COLO668 (cell line): ENCODE data around the gene BAD.
"Not testable (repeated sequence)": the region's sequence is repeated elsewhere in the genome, so short reads cannot be mapped to it uniquely, and the experiment has no call there.

ENCODE experiments used
- DNase-seq: peaks from one replicate; lab custom pipeline; 2025; ENCODE audit not compliant: unreplicated experiment; lab: John Stamatoyannopoulos, UW

Gene BAD

DNA sequence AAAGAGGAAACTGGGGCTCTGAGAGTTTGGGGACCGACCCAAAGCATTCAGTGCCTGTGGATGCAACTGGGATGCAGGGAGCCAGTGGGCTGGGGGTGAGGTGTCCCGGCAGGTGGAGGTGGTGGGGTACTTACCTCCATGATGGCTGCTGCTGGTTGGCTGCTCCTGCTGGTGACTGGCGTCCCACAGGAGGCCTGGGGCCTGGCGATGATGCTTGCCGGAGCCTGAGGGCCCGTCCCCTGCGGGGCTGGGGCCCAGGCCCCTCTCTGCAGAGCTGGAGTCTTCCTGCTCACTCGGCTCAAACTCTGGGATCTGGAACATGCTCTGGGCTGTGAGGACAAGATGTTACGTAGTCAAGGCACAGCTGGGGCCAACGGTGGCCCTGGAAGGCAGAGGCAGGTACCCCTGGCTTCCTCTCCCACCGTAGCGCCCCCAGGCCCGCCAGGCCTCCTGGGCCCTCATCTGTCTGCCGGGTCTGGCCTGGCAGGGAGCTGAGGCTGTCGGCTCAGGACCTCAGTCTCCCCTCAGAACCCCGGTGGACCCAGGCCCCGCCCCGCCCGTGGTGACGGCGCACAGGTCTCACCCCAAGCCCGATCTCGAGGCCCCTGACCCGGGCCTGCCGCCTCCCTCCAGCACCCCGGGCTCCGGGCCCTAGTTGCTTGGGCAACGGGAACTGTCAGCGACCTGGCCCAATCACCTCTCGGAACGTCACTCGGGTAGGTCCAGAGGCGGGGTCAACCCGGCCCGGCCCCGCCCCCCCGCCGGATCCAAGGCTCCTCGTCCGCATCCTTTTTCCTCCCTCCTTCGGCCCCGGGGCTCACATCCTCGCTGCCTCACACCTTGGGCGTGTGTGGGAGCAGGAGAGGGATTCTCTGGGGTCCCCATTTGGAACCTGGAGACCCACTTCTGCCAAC, at the start of gene BAD:
BAD (minus strand) TSS at position 618 of the 914 bp plus-strand sequence; CDS start at position 321, 297 bp downstream.
- peak; percentile 94 for DNase-seq

GRCh38 chr11:64333556-64333955, 49.1 kb upstream of the BAD start:
- DNase-seq, result no peak

- peak; percentile 58 for DNase-seq
These were observed 47.3 kb upstream of the BAD start for GRCh38 chr11:64331569-64332371.

DNA sequence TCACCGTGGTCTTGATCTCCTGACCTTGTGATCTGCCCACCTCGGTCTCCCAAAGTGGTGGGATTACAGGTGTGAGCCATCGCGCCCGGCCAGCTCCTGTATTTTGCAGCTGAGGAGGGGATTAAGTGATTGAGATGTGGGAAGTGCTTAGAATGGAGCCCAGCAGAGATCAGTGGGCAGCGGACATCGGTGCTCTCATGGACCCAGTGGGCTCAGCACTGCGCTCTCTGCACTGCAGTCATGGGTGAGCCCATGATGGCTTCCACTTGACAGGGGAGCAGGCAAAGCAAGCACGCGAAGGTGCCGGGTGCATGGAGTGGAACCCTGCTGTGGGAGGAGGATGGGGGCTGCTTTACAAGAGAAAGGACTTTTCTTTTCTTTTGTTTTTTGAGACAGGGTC, 46.4 kb upstream of the BAD start:
- no peak for DNase-seq

DNA sequence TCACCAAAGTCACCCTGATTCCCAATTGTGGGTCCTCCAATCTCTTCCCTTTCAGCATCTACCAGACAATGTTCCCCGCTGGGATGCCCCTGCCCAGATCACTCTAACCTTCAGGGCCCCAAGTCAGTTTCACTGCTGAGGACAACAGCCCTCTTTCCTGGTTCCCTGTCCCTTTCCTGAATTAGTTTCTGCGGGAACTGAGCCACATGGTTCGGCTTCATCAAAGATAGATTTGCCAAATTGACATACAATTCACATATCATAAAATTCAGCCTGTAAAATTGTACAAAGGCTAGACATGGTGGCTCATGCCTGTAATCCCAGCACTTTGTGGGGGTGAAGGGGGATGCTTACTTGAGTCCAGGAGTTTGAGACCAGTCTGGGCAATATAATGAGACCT, 43.5 kb upstream of the BAD start:
- DNase-seq, result no peak

- no peak for DNase-seq
These were observed 42.9 kb upstream of the BAD start for GRCh38 chr11:64327375-64327774.

DNA sequence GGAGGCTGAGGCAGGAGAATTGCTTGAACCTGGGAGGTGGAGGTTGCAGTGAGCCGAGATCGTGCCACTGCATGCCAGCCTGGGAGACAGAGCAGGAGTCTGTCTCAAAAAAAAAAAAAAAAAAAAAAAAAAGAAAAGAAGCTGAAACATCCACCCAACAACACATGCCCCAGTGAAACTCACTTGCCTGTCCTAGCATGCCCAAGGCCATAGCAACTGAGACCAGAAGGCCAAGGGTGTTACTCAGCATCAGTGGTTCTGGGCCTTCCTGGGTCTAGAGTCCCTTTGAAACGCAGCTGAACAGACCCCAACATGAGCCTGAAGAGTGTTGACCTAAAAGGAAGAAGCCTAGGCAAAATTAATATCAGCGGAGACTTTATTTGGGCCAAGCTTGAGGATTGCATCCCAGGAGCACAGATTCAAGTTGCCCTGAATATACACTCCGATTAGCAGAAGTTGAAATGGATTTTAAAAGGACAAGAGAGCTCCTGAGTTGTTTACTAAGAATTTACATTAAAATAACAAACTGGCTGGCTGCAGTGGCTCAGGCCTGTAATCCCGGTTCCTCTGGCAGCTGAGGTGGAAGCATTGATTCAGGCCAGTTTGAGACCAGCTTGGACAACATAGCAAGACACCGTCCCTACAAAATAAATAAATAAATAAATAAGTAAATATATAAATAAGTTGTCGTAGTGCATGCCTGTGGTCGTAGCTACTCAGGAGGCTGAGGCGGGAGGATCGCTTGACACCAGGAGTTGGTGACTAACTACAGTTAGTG, 40.4 kb upstream of the BAD start:
- no peak for DNase-seq

- DNase-seq, result not testable (repeated sequence)
These were observed 39.5 kb upstream of the BAD start for GRCh38 chr11:64323984-64324383.

- DNase-seq, result no peak
These were observed 38.9 kb upstream of the BAD start for GRCh38 chr11:64323373-64323772.

DNA sequence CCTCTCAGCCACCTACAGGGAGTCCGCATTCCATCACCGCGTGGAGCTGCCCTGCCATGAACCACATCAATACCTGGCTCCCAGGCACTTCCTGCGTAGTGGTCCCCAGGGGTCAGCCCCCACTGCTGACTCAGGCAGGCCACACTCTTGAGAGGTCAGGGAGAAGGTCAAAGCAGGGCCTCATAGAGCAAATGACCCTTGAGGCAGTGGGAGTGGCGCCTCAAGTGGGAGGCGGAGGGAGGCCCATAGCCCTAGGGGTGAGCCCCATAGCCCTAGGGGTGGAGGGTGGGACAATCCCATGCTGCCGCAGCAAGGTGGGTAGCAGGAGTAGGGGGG, 38.4 kb upstream of the BAD start:
- DNase-seq, result no peak

DNA sequence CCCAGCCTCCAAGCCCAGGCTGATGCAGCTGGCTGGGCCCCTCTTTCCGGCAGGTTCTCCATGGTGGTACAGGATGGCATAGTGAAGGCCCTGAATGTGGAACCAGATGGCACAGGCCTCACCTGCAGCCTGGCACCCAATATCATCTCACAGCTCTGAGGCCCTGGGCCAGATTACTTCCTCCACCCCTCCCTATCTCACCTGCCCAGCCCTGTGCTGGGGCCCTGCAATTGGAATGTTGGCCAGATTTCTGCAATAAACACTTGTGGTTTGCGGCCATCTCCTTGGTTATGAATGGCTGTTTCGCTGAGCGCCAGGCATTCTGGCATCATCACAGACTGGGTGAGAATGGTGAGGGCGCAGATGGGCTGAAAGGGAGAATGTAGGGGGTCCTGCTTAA, 37.1 kb upstream of the BAD start:
- no peak for DNase-seq

DNA sequence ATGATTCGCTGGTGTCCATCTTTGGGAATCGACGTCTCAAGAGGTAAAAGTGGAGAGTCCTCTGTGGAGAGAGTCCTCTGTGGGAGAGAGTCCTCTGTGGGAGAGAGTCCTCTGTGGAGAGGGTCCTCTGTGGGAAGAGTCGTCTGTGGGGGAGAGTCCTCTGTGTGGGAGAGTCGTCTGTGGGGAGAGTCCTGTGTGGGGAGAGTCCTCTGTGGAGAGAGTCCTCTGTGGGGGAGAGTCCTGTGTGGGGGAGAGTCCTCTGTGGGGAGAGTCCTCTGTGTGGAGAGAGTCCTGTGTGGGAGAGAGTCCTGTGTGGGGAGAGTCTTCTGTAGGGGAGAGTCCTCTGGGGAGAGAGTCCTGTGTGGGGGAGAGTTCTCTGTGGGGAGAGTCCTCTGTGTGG, 36.6 kb upstream of the BAD start:
- no peak for DNase-seq

GRCh38 chr11:64320556-64320955, 36.1 kb upstream of the BAD start:
- no peak for DNase-seq

GRCh38 chr11:64318766-64319761, 34.6 kb upstream of the BAD start:
- no peak for DNase-seq

- peak; percentile 97 for DNase-seq
These were observed 33.7 kb upstream of the BAD start, which contains the start of gene PRDX5 for GRCh38 chr11:64317961-64318765. PRDX5 (plus strand) TSS chr11:64318121; CDS start chr11:64318216, 95 bp downstream.

GRCh38 chr11:64317325-64317960, 33.0 kb upstream of the BAD start, which contains the start of gene TRMT112:
TRMT112 (minus strand) TSS chr11:64317559; CDS start chr11:64317526, 33 bp downstream.
- peak; percentile 96 for DNase-seq

DNA sequence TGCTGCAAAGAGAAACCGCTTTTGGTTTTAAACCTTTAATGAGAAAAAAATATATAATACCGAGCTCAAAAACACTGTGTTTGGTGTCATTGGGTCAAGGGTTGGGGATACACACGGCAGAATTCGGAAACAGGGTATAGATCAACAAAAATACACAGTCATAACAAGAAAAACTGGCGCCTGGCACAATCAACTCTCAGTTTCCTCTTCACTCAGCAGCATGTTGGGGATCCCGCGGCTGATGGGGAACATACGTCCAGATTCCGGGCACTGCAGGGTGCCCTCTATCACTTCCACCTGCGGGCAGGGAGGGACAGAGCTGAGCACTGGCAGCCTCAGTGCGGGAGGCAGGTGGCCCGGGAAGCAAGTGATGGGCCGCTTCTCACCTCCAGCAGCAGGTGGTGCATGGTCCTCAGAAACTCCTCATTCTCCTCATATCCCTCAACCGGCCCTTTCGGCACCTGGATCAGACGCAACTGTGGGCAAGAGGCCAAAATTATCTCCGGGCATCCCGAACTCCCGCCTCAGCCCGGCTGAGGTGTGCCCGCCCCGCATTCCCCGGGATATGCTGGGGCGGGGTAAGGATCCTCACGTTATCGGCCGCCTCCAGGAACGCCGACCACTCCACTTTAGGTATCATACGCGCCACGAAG, 32.3 kb upstream of the BAD start:
- DNase-seq, result peak; percentile 71
